K562 (cell line): ENCODE data around the gene GLDN. TPM values are rescaled to one million over a fixed set of nuclear protein-coding genes. Genes with fewer than 3 reads are reported as not detected.

Experiments used
- ATAC-seq: fragments of 200-7000 bp; cut with Tn5 transposase; 3 replicates; pipeline ENCODE4 v1.9.1; 2020; ENCODE audit warnings: moderate library complexity
- BruUV-seq: library from RNA; stranded (reverse); fragments of 400-500 nt; replicated peaks from 2 replicates; lab custom pipeline; 2021; lab: Mats Ljungman, UMichigan
- CTCF ChIA-PET: fragments of 300-600 bp; formaldehyde crosslinking; extraction: SDS; loops from one replicate; lab custom pipeline; 2021; ENCODE audit warnings: low intra/inter-chr PET ratio; lab: Yijun Ruan, JAX
- POLR2A ChIA-PET: fragments of 300-600, 350-650 bp; sonication (Branson Sonifier 250); formaldehyde crosslinking; extraction: SDS; loops from one replicate; lab custom pipeline; 2021; ENCODE audit warnings: antibody characterized with exemption, inconsistent platforms; lab: Yijun Ruan, JAX
- DNase-seq, 4 experiments: peaks; one replicate each; pipeline versions ENCODE4 v3.0.0 to v3.0.0-alpha.2; 2011 to 2018; ENCODE audit warnings: low spot score in 3 of 4, mixed read lengths in 3 of 4; ENCODE audit errors: extremely low read depth in 1 of 4
- FAIRE-seq: peaks from 2 replicates; lab custom pipeline; 2011; peaks lifted over from hg19 to GRCh38; lab: Jason Lieb, UNC
- H2AFZ ChIP-seq: 2 replicates; pipeline ENCODE4 v1.6.0; 2011; ENCODE audit warnings: low read depth, low read length, control low read depth, inconsistent platforms
- H3K27ac ChIP-seq: fragments of 200-600 bp; 3 replicates; pipeline ENCODE4 v1.8.0; 2011; ENCODE audit warnings: low read depth, mild to moderate bottlenecking, control low read depth, inconsistent platforms, low read length, moderate library complexity, mixed read lengths; ENCODE audit errors: extremely low read depth
- H3K27me3 ChIP-seq, 2 experiments: fragments of 300-600 bp in 1 of 2; 2 replicates in 1 of 2; 3 replicates in 1 of 2; pipeline versions ENCODE4 v1.6.0 to v1.8.0; 2011; ENCODE audit warnings: inconsistent platforms in 2 of 2, low read length in 2 of 2, mild to moderate bottlenecking in 1 of 2, mixed read lengths in 1 of 2, moderate library complexity in 1 of 2; ENCODE audit not compliant: control insufficient read depth in 2 of 2, insufficient read depth in 2 of 2
- H3K36me3 ChIP-seq: fragments of 300-600 bp; 3 replicates; pipeline ENCODE4 v1.8.0; 2011; ENCODE audit warnings: mild to moderate bottlenecking, low read length, inconsistent platforms; ENCODE audit not compliant: control insufficient read depth, insufficient read depth
- H3K4me1 ChIP-seq, 2 experiments: fragments of 200-600 bp in 1 of 2; replicated peaks in 1 of 2; 2 replicates in 1 of 2; 3 replicates in 1 of 2; pipeline versions ENCODE4 v1.5.1 to v1.8.0; 2011; ENCODE audit warnings: inconsistent platforms in 2 of 2, low read length in 2 of 2, mild to moderate bottlenecking in 1 of 2, mixed read lengths in 1 of 2, moderate library complexity in 1 of 2; ENCODE audit not compliant: control insufficient read depth in 2 of 2, insufficient read depth in 2 of 2
- H3K4me2 ChIP-seq: 2 replicates; pipeline ENCODE4 v1.6.1; 2011; ENCODE audit warnings: low read length, control low read depth, inconsistent platforms, mixed read lengths; ENCODE audit not compliant: insufficient read depth
- H3K4me3 ChIP-seq: fragments of 200-600 bp; sonication (generic), shearing (Covaris generic); 2 replicates; pipeline ENCODE4 v1.5.1; 2016; ENCODE audit warnings: control low read depth, inconsistent platforms
- H3K79me2 ChIP-seq: fragments of 200-600 bp; 3 replicates; pipeline ENCODE4 v1.8.0; 2011; ENCODE audit warnings: low read length, inconsistent platforms; ENCODE audit not compliant: control insufficient read depth, insufficient read depth
- H3K9ac ChIP-seq, 2 experiments: 2 replicates each; pipeline versions ENCODE4 v1.6.0 to v1.6.1; 2011; ENCODE audit warnings: low read depth in 2 of 2, low read length in 2 of 2, control low read depth in 1 of 2, inconsistent platforms in 1 of 2, mild to moderate bottlenecking in 1 of 2, mixed read lengths in 1 of 2; ENCODE audit not compliant: insufficient read depth in 1 of 2
- H3K9me1 ChIP-seq: one replicate; pipeline ENCODE4 v1.6.0; 2011; ENCODE audit warnings: inconsistent platforms, mild to moderate bottlenecking, low read length, moderate library complexity; ENCODE audit not compliant: control insufficient read depth, insufficient read depth
- H3K9me3 ChIP-seq: replicated peaks from 2 replicates; pipeline ENCODE4 v1.5.1; 2011; ENCODE audit warnings: low read depth, low read length, inconsistent platforms; ENCODE audit not compliant: control insufficient read depth, insufficient read depth
- H4K20me1 ChIP-seq: replicated peaks from 2 replicates; pipeline ENCODE4 v1.6.1; 2011; ENCODE audit warnings: low read length, inconsistent platforms, mixed read lengths; ENCODE audit not compliant: control insufficient read depth, insufficient read depth
- BCL6 ChIP-seq: fragments of 250-450 bp; sonication (Bioruptor Pico); IDR thresholded peaks from 2 replicates; pipeline ENCODE4 v1.4.0; 2020
- HDAC1 ChIP-seq, 2 experiments: fragments of 450-650 bp; IDR thresholded peaks; 2 replicates each; pipeline ENCODE4 v1.6.1; 2016 to 2017; ENCODE audit warnings: inconsistent platforms in 1 of 2, mild to moderate bottlenecking in 1 of 2, moderate library complexity in 1 of 2
- L3MBTL2 ChIP-seq: fragments of 450-650 bp; IDR thresholded peaks from 2 replicates; pipeline ENCODE4 v1.6.1; 2016; ENCODE audit warnings: mild to moderate bottlenecking, moderate library complexity
- MAZ ChIP-seq, 2 experiments: fragments of 450-650 bp in 1 of 2; sonication (generic) in 1 of 2; formaldehyde crosslinking; IDR thresholded peaks in 1 of 2; conservative IDR thresholded peaks in 1 of 2; 2 replicates each; pipeline versions ENCODE4 v1.4.0 to v1.5.0; 2020; ENCODE audit warnings: mild to moderate bottlenecking in 1 of 2, missing genetic modification reagents in 1 of 2
- MEIS2 ChIP-seq: fragments of 450-650 bp; IDR thresholded peaks from 2 replicates; pipeline ENCODE4 v1.6.1; 2014; ENCODE audit warnings: mild to moderate bottlenecking; ENCODE audit not compliant: partially characterized antibody
- NFE2 ChIP-seq: IDR thresholded peaks from 2 replicates; pipeline ENCODE4 v1.6.1; 2014; ENCODE audit warnings: antibody characterized with exemption, low read depth
- STAG1 ChIP-seq: sonication (generic); formaldehyde crosslinking; IDR thresholded peaks from 2 replicates; pipeline ENCODE4 v1.5.0; 2020; ENCODE audit warnings: missing genetic modification reagents, borderline replicate concordance
- ZNF780A ChIP-seq: fragments of 250-450 bp; sonication (Bioruptor Pico); IDR thresholded peaks from 2 replicates; pipeline ENCODE4 v1.5.0; 2021; ENCODE audit warnings: mild to moderate bottlenecking
- WGBS: fragments of 100-300 bp; shearing (Covaris generic); methylation state at CpG from one replicate; pipeline ENCODE4 v1.1.6; 2016; ENCODE audit warnings: low coverage, mixed read lengths; ENCODE audit not compliant: insufficient coverage; ENCODE audit errors: missing lambda C conversion rate; 5-methylcytosine and 5-hydroxymethylcytosine counted together
- in situ Hi-C: fragments of 300-500 bp; cut with MboI; formaldehyde crosslinking; loops from 4 replicates; pipeline ENCODE4 v1.15.0; 2018; ENCODE audit warnings: inconsistent platforms, mixed read lengths
- intact Hi-C: fragments of 100-400 bp; cut with micrococcal nuclease; formaldehyde crosslinking; loops from 2 replicates; pipeline ENCODE4 v1.14.2; 2022
- polyA plus RNA-seq, 8 experiments: library from polyadenylated mRNA; depleted of rRNA in 4 of 8; stranded (reverse) in 5 of 8; unstranded in 3 of 8; fragments of >200 nt; fragmentation: Nextera tagmentation in 2 of 8; fragmentation: Illumina TruSeq in 1 of 8; extraction: Ambion mirVana in 2 of 8; extraction: Trizol in 1 of 8; gene quantifications; 2 replicates each; pipeline versions ENCODE4 v1.2.1 to v1.2.3, GENCODE V29; 2011 to 2014; ENCODE audit warnings: inconsistent platforms in 1 of 8, missing spikeins in 1 of 8
- total RNA-seq, 7 experiments: library from RNA; depleted of rRNA in 6 of 7; stranded (reverse); fragments of >200 nt in 6 of 7; fragmentation: Illumina TruSeq in 2 of 7; extraction: Trizol in 2 of 7; gene quantifications; 2 replicates each; pipeline versions ENCODE4 v1.2.1 to v1.2.3, GENCODE V29; 2011 to 2021; ENCODE audit warnings: low replicate concordance in 1 of 7
- TF ChIP-seq, protein P1 (sequence below): fragments of 450-650 bp; IDR thresholded peaks from 2 replicates; pipeline ENCODE4 v1.6.1; 2016

GLDN gene
- total and polyA plus RNA-seq, 9 of the 15 experiments (the other 6 are each of a cell fraction or from before 2014, with no cell fraction given): 0.05 to 0.33 (median 0.18) TPM

DNA sequence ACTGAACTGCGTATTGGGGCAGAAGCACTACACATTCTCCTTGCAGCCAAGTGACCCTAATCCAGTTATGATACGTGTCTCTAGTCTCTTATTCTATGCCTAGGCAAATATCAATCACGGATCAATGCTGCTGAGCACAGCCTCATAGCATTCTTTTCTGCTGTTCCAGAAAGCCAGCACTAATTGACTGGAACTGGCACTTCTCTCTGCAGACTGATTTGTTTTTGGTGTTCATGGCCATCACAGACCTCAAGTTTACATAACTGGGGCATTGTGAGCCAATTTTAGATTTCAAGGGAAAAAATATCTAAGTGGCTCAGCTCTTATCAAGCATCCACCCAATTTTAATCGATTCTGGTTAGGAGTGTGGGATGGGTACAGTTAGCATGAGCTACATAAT lies 37.9 kb downstream of the GLDN start:
- no peak overlapping the region for H3K4me3 ChIP-seq
- H3K4me1 ChIP-seq: no peaks in the 10 kb centered on the region; a peak in 1 of 5 replicates
- ChIA-PET POLR2A (no interaction called here), CTCF (interaction anchor here (0.6 to 3.2 kb wide), 2 partner anchors 216 to 727 kb away, joined by 9 to 24 read pairs; no protein-coding TSS in a partner anchor)
- 0% methylated on average over 4 of the region's 4 CpGs for WGBS
- no peaks in the 10 kb centered on the region for H3K9me3 ChIP-seq
- DNase-seq (no peak), FAIRE-seq (no peak), ATAC-seq (no peak)
- H3K4me2 ChIP-seq: no peak overlapping the region
- H2AFZ ChIP-seq: no peak overlapping the region
- no peaks in the 10 kb centered on the region for H3K36me3 ChIP-seq
- no peaks in the 10 kb centered on the region for H3K9me1 ChIP-seq
- no peak overlapping the region for H3K9ac ChIP-seq
- peaks cover 7 to 29% of the 10 kb centered on the region in 2 experiments for H3K27me3 ChIP-seq
- intact Hi-C loops (no loop called here), in situ Hi-C loops (loop anchor here (5.0 kb wide), 1 partner anchor 92 kb away; no protein-coding TSS in a partner anchor)
- no peaks in the 10 kb centered on the region for H3K79me2 ChIP-seq
- H4K20me1 ChIP-seq: no peaks in the 10 kb centered on the region
- no peak for TF ChIP-seq L3MBTL2
- no peak overlapping the region for H3K27ac ChIP-seq
- BruUV-seq: no TSS peak

DNA sequence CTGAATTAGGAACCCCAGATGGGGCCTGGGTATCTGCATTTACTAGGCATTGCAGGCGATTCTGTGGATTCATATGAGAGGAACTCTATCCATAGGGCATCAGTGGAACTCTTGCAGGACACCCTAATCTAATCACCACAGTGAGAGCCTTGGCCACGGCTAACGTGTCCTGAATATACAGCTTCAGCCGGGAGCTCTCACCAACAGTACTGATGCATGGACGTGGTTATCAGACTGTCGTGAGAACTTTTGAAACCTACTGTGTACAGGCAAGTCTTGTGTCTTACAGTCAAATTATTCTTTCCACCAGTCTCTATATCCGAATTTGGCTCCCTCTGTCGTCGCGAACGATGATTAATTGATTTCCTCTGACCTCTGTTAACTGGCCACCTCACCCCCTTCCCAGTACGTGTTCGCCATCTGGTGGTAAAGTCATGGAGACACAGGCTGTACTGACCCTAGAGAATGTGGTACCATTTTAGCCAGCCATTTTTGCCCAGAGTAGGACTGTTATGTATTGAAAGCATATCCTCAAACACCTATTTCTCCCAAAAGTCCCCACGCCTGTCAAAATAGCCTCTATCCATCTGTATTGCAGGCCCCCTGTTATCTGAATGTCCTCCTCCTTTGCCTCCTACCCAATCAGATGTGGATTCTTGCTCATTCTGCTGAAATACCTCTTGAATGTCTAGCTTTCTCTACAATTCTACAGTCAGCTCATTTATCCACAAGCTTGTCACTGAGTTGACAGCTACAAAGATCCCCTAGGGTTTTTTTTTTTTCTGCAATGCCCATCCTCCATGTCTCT lies 39.7 kb downstream of the GLDN start:
- H4K20me1 ChIP-seq: no peaks in the 10 kb centered on the region
- peak overlapping the region; percentile 40; the same call in 1 of the 2 replicates for H3K4me2 ChIP-seq
- no peak overlapping the region for H3K9ac ChIP-seq
- POLR2A ChIA-PET: no interaction called here
- under 1% methylated on average over 14 of the region's 14 CpGs for WGBS
- H3K4me3 ChIP-seq: no peak overlapping the region
- CTCF ChIA-PET: interaction anchor here (0.8 to 3.2 kb wide), 8 partner anchors 20 to 395 kb away, joined by 3 to 24 read pairs (median 4); no protein-coding TSS in a partner anchor
- ATAC-seq (peak; percentile 97), DNase-seq (peak; percentile 79 to 87 (median 83)), FAIRE-seq (peak; percentile 99)
- H3K9me1 ChIP-seq: no peaks in the 10 kb centered on the region
- intact Hi-C loops: loop anchor here (1.0 to 5.0 kb wide), 5 partner anchors 84 to 218 kb away; no protein-coding TSS in a partner anchor
- H3K36me3 ChIP-seq: no peaks in the 10 kb centered on the region
- no peaks in the 10 kb centered on the region for H3K9me3 ChIP-seq
- in situ Hi-C loops: no loop called here
- H3K4me1 ChIP-seq: no peaks in the 10 kb centered on the region; a peak in 1 of 5 replicates
- H3K79me2 ChIP-seq: no peaks in the 10 kb centered on the region
- H3K27ac ChIP-seq: no peak overlapping the region
- no peak overlapping the region for H2AFZ ChIP-seq
- BruUV-seq: no TSS peak
- peaks cover 10 to 45% of the 10 kb centered on the region in 2 experiments for H3K27me3 ChIP-seq
- TF ChIP-seq NFE2 (0 out of 2 replicates have a peak, but pooled peaks have one; percentile 16), ZNF780A (no peak), STAG1 (peak; percentile 88; the same call in 1 of the 2 replicates), HDAC1 (IDR thresholded peaks at IDR 0.05) (no peak), BCL6 (no peak), MEIS2 (peak; percentile 99), MAZ (CRISPR knock-in tag; conservative IDR thresholded peaks at IDR 0.05 in 1 of 2, IDR thresholded peaks at IDR 0.05 in 1 of 2) (peak in 1 of 2 experiments; percentile 41; a peak in 1 of 4 replicates)
- TF ChIP-seq, protein P1, sequence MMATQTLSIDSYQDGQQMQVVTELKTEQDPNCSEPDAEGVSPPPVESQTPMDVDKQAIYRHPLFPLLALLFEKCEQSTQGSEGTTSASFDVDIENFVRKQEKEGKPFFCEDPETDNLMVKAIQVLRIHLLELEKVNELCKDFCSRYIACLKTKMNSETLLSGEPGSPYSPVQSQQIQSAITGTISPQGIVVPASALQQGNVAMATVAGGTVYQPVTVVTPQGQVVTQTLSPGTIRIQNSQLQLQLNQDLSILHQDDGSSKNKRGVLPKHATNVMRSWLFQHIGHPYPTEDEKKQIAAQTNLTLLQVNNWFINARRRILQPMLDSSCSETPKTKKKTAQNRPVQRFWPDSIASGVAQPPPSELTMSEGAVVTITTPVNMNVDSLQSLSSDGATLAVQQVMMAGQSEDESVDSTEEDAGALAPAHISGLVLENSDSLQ: peak; percentile 96
